NCI-H526 treated with DMSO at 0.1 percent for 48 hours (cell line): ENCODE results near the gene SNAI3.

Experiments
- DNase-seq: peaks from one replicate; lab custom pipeline; 2025; lab: John Stamatoyannopoulos, UW

SNAI3 gene

DNA sequence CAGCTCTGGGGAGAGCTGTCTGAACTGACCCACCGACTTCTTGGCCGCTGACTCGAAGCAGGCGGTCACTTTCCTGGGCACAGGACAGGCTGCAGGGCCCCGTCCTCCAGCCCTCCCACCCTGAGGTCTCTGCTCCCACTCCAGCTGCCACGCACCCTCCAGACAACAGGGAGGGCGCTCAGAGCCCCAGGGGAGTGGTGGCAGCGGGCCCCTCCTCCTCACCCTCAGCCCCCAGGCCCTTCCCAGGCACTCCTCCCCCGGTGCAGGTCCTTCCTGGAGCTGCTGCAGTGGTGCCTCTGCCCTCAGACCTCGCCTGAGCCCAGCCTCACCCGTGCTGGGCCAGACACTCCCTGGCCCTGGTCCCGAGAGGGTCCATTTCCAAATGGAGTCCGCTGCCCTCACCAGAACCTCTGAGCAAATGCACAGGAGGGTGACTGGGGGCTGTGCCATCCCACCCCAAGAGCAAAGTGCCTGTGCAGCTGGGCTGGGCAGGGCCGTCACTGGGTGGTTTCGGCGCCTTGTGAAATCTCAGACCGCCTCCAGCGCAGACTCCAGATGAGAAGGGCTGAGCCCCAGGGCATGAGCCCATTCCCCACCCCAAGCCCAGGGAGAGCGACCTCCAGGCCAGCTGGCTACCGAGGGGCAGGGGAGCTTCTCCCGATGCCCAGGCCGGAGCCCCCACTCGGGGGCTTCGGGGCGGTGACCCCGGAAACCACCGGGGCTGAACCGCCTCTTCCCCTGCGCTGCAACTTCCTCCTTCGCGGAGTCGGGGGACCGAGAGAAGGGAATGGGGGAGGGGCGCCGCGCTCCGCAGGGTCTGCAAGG is 36.2 kb downstream of the SNAI3 start:
- no peak for DNase-seq

- DNase-seq, result no peak
Observed at GRCh38 chr16:88649195-88649923, 36.9 kb downstream of the SNAI3 start.

- no peak for DNase-seq
Observed at GRCh38 chr16:88647178-88648070, 38.9 kb downstream of the SNAI3 start.

DNA sequence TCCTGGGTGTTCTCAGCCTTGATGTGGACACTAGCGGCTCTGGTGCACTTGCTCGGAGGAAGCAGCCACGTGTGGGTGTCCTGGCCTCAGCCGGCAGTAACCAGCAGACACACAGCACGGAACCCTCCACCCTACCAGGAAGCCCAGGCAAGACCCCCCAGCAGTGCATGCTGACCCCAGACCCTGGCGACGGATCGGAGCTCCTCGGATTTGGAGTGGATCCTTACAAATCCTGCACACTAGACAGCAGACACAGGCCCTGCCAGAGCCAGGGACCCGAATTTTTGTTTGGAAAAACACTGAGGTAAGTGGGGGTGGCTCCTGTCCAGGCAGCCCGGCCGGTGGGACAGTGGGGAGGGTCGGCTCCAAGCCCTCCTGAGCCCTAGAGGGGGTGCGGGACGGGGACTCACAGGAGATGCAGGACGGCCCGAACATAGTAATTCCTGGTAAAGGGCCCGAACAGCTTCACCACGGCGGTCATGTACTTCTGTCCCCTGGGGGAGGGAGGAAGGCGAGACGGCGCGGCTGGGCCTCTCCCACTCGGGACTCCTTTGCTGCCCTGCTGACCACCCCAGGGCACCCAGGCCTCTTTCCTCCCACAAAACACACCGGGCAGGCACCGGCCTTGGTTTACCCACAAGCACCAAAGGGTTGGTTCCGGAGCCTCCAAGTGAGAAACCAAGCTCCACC is 39.8 kb downstream of the SNAI3 start:
- DNase-seq, result no peak

DNA sequence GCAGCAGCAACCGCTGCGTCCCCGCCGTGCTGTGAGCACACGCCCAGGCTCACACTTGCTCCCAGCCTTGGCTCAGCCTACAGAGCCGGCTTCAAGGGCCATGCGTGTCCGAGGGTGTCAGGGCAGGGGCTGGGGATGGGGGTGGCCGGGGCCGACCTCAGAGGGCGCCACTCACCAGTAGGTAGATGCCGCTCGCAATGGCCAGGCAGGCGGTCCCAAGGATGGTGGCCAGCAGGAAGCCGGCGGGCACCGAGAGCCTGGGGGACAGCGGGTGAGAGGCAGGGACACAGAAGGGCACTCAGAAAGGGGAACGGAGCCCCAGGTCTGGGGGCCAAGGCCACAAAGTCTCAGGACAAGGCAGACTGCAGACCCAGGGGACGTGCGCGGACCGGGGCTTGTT is 40.4 kb downstream of the SNAI3 start:
- no peak for DNase-seq

DNA sequence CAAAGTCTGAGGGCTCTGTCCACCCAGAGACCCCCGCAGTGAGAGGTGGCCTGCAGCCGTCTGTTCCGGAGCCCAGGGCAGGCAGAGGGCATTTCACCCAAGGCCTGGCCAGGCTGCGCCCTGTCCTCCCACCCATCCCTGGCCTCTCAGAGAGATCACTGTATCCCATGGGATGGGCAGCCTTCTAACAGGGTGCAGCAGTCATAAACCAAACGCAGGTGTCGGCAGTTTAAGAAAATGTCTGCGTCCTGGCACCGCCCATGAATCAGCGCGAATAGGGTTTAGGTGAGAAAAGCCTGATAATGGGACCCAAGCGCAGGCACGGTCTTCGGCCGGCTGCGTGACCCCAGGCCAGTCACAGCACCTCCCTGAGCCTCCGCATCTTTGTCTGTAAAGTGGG is 40.9 kb downstream of the SNAI3 start:
- no peak for DNase-seq

GRCh38 chr16:88643644-88643932 is 42.7 kb downstream of the SNAI3 start:
- no peak for DNase-seq

DNA sequence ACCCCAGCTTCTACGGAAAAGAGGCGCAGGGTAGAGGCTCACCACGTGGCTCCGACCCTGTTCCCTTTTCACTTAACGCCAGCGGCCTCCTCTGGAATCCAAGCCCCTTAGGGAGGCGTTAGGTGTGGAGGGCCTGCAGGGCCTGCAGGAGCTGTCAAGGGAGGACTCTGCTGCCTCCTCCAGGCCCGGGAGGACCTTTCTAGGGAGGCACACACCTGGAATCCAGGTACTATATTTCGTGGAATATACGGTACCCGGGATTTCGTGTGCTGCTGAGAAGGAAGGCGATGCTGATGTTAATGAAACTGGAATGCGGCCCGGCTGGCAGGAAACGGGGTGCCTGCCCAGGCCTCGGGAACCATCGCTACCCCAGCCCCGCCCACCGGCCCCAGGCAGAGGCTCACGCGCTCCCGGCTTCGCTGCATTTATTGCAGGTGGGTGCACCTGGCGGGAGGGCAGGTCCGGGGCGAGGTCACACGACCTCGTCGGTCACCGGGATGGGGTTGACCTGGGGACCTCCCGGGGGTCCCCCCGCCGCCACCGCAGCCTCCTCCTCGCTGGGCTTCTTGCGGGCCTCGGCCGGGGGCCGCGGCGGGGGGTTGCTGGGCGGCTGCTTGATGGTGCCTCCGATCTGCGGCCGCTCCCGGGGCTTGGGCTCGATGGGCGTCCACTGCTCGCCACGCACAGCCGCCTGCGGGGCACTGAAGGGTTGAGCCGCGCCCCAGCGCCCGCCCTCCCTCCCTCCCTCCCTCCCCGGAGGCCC is 43.2 kb downstream of the SNAI3 start:
- DNase-seq, result no peak

GRCh38 chr16:88640498-88641247 is 45.6 kb downstream of the SNAI3 start:
- no peak for DNase-seq

DNA sequence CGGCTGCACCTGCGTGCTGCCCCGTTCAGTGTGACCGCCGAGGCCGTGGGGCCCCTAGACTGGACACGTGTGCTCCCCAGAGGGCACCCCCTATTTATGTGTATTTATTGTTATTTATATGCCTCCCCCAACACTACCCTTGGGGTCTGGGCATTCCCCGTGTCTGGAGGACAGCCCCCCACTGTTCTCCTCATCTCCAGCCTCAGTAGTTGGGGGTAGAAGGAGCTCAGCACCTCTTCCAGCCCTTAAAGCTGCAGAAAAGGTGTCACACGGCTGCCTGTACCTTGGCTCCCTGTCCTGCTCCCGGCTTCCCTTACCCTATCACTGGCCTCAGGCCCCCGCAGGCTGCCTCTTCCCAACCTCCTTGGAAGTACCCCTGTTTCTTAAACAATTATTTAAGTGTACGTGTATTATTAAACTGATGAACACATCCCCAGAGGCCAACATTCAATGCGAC is 46.2 kb downstream of the SNAI3 start:
- no peak for DNase-seq

DNA sequence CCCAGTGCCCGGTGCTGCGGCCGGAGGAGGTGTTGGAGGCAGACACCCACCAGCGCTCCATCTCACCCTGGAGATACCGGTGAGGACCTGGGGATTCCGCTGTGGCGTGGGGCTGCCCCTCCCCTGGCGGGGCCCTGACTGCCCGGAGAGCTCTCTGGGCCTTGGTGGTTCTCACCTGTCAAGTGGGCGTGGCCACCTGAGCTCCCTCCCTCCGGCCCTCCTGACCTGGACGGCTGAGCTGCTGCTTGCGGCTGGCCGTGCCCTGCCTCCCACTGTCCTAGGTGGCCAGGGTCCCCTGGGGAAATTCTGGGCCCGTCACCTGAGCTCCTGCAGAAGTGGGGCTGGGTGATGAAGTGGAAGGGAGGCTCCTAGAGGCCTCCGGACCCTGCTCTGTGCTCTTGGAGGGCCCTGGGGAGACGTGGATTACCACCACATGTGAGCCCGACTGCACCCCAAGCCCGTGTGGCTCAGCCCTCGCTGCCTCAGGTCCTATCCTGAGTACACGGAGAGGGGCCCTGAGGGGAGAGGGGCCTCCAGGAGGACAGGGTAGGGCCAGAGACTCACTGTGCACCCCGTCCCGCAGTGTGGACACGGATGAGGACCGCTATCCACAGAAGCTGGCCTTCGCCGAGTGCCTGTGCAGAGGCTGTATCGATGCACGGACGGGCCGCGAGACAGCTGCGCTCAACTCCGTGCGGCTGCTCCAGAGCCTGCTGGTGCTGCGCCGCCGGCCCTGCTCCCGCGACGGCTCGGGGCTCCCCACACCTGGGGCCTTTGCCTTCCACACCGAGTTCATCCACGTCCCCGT is 46.9 kb downstream of the SNAI3 start:
- DNase-seq, result no peak

- DNase-seq, result peak; percentile 37
Observed at GRCh38 chr16:88638323-88639230, 47.7 kb downstream of the SNAI3 start, which contains the start of gene IL17C. IL17C (plus strand) TSS chr16:88638572; CDS start chr16:88638642, 70 bp downstream.

- DNase-seq, result no peak
Observed at GRCh38 chr16:88636488-88637265, 49.6 kb downstream of the SNAI3 start.

DNA sequence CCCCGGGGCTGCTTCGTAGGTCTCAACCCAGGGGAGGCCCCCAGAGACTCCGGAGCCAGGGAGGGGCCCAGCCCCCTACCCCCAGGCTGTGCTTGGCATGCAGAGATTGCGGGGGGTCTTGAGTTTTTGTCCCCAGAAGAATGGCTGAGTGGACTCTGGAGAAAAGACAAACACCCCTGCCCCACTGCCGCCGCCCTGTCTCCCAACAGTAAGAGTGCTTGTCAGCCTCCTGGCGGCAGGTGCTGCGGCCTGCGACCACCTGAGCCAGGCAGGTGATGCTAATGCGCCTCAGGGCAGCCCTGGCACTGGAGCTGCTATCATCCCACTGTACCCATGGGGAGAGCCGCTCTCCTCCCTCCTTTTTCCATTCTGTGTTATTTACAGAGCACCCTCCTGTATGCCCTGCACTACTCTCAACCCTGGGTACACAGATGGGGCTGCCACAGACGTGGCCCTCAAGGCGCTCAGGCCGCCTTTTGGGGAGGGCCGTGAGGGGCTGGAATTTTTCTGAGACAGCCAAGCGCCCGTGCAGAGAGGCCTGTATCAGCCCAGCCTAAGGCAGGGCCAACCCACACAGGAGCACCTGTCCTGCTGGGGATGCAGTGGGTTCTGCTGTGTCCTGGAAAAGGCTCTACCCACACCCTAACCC is 50.5 kb downstream of the SNAI3 start:
- no peak for DNase-seq

DNA sequence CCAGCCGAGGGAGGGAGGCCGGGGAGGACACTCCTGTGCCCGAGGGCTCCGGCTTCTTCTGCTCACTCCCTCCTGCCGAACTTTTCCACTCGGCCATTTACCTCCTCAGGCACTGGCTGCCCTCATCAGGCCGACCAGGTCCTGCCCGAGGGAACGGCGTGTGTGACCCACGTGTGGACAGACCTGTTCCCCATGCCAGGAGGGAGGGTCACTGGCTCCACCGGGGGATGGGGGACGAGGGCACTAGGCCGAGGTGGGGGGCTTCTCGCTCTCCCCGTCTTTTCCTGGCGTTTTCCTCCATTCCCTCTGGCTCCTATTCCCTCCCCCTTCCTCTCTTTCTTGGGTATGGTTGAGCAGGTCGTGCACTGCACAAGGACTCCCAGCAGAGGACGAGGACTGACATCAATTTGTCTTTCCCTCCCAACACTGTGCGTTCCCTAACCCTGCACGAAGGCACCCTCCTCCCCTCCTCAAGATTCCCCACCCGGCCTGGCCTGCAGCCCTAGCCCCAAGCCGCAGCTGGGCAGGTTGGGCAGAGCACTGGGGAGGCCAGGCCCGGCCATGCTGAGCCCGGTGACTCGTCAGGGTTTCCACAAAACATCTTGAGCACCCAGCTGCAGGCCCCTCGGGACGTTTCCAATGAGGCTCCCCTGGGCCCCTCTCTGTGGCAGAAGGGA is 51.2 kb downstream of the SNAI3 start:
- DNase-seq, result no peak
